HEK293T (cell line): ENCODE data around the gene DNAI2.
"Not testable (repeated sequence)": the region's sequence is repeated elsewhere in the genome, so short reads cannot be mapped to it uniquely, and the experiment has no call there.

Experiments used
- CTCF ChIA-PET: fragments of 350-600 bp; formaldehyde crosslinking; extraction: SDS; loops from one replicate; lab custom pipeline; 2021; ENCODE audit warnings: antibody characterized with exemption, inconsistent platforms; lab: Yijun Ruan, JAX
- POLR2A ChIA-PET: fragments of 350-600 bp; formaldehyde crosslinking; extraction: SDS; loops from one replicate; lab custom pipeline; 2020; ENCODE audit warnings: antibody characterized with exemption, inconsistent platforms; lab: Yijun Ruan, JAX
- DNase-seq: peaks from one replicate; pipeline ENCODE4 v3.0.0; 2012; ENCODE audit warnings: mixed read lengths; ENCODE audit errors: extremely low spot score
- ARNT ChIP-seq: fragments of 450-650 bp; IDR thresholded peaks from 2 replicates; pipeline ENCODE4 v1.6.1; 2017; ENCODE audit warnings: mild to moderate bottlenecking
- BHLHE40 ChIP-seq: fragments of 450-650 bp; IDR thresholded peaks from 2 replicates; pipeline ENCODE4 v1.6.1; 2016; ENCODE audit warnings: mild to moderate bottlenecking, moderate library complexity, borderline replicate concordance
- CTBP1 ChIP-seq: fragments of 450-650 bp; IDR thresholded peaks from 2 replicates; pipeline ENCODE4 v1.6.1; 2016; ENCODE audit warnings: borderline replicate concordance
- ELF4 ChIP-seq: fragments of 450-650 bp; IDR thresholded peaks from 2 replicates; pipeline ENCODE4 v1.6.1; 2017; ENCODE audit warnings: antibody characterized with exemption
- FOXA1 ChIP-seq: fragments of 450-650 bp; IDR thresholded peaks from 2 replicates; pipeline ENCODE4 v1.6.1; 2016; ENCODE audit warnings: mild to moderate bottlenecking
- FOXK2 ChIP-seq: fragments of 450-650 bp; IDR thresholded peaks from 2 replicates; pipeline ENCODE4 v1.6.1; 2016; ENCODE audit warnings: mild to moderate bottlenecking
- FOXM1 ChIP-seq: fragments of 450-650 bp; IDR thresholded peaks from 2 replicates; pipeline ENCODE4 v1.6.1; 2017; ENCODE audit warnings: mild to moderate bottlenecking, borderline replicate concordance
- HDGF ChIP-seq: fragments of 450-650 bp; IDR thresholded peaks from 2 replicates; pipeline ENCODE4 v1.6.1; 2017; ENCODE audit warnings: antibody characterized with exemption, borderline replicate concordance
- L3MBTL2 ChIP-seq: fragments of 450-650 bp; conservative IDR thresholded peaks from 2 replicates; pipeline ENCODE4 v1.6.1; 2016; ENCODE audit warnings: mild to moderate bottlenecking
- LEF1 ChIP-seq: fragments of 450-650 bp; IDR thresholded peaks from 2 replicates; pipeline ENCODE4 v1.6.1; 2017; ENCODE audit warnings: mild to moderate bottlenecking, borderline replicate concordance
- NFRKB ChIP-seq: fragments of 450-650 bp; IDR thresholded peaks from 2 replicates; pipeline ENCODE4 v1.6.1; 2016; ENCODE audit warnings: mild to moderate bottlenecking, moderate library complexity
- PKNOX1 ChIP-seq: fragments of 450-650 bp; IDR thresholded peaks from 2 replicates; pipeline ENCODE4 v1.6.1; 2016
- SP1 ChIP-seq: fragments of 450-650 bp; IDR thresholded peaks from 2 replicates; pipeline ENCODE4 v1.6.1; 2017
- SUZ12 ChIP-seq: fragments of 450-650 bp; IDR thresholded peaks from 2 replicates; pipeline ENCODE4 v1.6.1; 2016; ENCODE audit warnings: mild to moderate bottlenecking
- TARDBP ChIP-seq: fragments of 450-650 bp; IDR thresholded peaks from 2 replicates; pipeline ENCODE4 v1.6.1; 2016
- ZNF384 ChIP-seq: fragments of 450-650 bp; IDR thresholded peaks from 2 replicates; pipeline ENCODE4 v1.6.1; 2016

Gene DNAI2

DNA sequence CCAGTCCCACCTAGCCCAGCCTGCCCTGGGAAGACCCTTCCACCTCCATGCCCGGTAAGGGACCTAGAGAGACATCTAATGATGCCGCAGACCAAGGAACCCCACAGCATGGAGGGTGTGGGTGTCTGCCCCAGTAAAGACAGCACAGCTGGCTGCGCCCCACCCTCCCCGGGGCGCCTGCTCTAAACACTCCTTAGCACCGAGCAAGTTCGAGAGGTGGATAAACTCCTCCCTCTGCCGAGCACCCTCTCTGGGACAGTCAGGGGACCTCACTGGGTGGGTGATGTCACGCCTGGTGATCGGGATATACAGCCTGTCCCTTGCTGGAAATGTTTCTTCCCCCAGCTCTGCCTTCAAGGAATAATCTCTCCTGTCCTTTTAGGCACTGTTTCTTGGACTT is 16.7 kb upstream of the DNAI2 start:
- ChIA-PET POLR2A (no interaction called here), CTCF (no interaction called here)
- DNase-seq = no peak
- TF ChIP-seq LEF1 (no peak), SUZ12 (no peak), FOXA1 (no peak), FOXM1 (no peak), ELF4 (no peak), SP1 (no peak), NFRKB (no peak), HDGF (no peak)

GRCh38 chr17:74259667-74260524 is 14.1 kb upstream of the DNAI2 start:
- DNase-seq = no peak
- ChIA-PET POLR2A (no interaction called here), CTCF (interaction anchor here (0.6 to 0.8 kb wide), 2 partner anchors 21 to 119 kb away, joined by 3 read pairs; no protein-coding TSS in a partner anchor)
- TF ChIP-seq HDGF (no peak), TARDBP (no peak), BHLHE40 (no peak), ARNT (no peak), CTBP1 (no peak)

DNA sequence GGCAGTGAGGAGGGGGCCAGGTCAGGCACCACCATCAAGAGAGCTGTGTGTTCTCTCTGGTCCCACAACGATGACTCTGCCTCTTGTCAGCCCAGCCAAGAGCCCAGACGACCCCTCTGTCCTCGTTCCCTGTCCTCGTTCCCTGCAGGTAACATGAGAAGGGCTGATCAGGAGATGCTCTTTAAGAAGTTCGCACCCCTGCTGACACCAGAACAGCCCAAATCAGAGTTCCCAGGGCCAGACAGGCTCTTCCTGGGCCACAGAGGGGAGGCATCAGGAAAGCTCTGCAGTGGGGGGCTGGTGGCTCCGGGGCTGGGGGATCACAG is 13.5 kb upstream of the DNAI2 start:
- DNase-seq = no peak
- POLR2A ChIA-PET = no interaction called here
- CTCF ChIA-PET = interaction anchor here (0.6 to 0.8 kb wide), 2 partner anchors 21 to 119 kb away, joined by 3 read pairs; no protein-coding TSS in a partner anchor
- TF ChIP-seq PKNOX1 (no peak), ELF4 (no peak), NFRKB (no peak), L3MBTL2 (no peak), BHLHE40 (no peak), SP1 (no peak)

DNA sequence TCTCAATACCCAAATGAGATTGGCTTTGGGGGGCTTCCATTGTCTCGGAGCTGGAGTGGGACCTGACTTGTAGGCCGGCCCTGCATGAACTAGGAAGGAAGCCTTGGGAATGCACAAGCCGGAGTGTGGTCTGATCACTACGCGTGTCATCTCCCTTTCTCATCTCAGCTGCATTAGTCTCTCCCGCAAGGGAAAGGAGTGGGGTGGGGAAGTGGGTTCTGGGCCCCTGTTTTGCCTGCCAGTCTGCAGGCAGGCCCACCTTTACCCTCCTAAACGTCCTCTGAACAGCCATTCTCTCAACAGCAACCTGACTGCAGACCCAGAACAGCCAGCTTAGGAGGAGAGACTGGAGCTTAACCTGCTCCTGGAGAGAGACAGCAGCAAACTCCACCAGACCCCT is 11.4 kb upstream of the DNAI2 start:
- ChIA-PET POLR2A (no interaction called here), CTCF (no interaction called here)
- TF ChIP-seq FOXM1 (no peak), FOXK2 (no peak), NFRKB (no peak), PKNOX1 (no peak), LEF1 (no peak), TARDBP (no peak), SUZ12 (no peak), SP1 (no peak), ZNF384 (no peak), L3MBTL2 (no peak), HDGF (no peak), ARNT (no peak)
- no peak for DNase-seq

- POLR2A ChIA-PET, CTCF ChIA-PET, DNase-seq: not testable (repeated sequence)
Observed at GRCh38 chr17:74267054-74267453, 7.0 kb upstream of the DNAI2 start.

- ChIA-PET POLR2A (no interaction called here), CTCF (no interaction called here)
- no peak for TF ChIP-seq CTBP1
- no peak for TF ChIP-seq NFRKB
- TF ChIP-seq L3MBTL2 = no peak
- no peak for TF ChIP-seq SP1
- no peak for TF ChIP-seq LEF1
- no peak for TF ChIP-seq ZNF384
- TF ChIP-seq FOXA1 = no peak
- no peak for TF ChIP-seq SUZ12
- TF ChIP-seq TARDBP = no peak
- no peak for TF ChIP-seq FOXK2
- no peak for TF ChIP-seq ARNT
- no peak for TF ChIP-seq ELF4
- TF ChIP-seq BHLHE40 = no peak
- TF ChIP-seq PKNOX1 = no peak
- TF ChIP-seq HDGF = no peak
- TF ChIP-seq FOXM1 = no peak
- no peak for DNase-seq
Observed at GRCh38 chr17:74267579-74267978, 6.5 kb upstream of the DNAI2 start.
